ENCODE data around the gene MCOLN1. TPM values are rescaled to one million over a fixed set of nuclear protein-coding genes. Genes with fewer than 3 reads are reported as not detected.

The MCOLN1 gene
- total RNA-seq, 6 experiments from 2014 or later, result 9.8 to 25.2 (median 17.7) TPM

DNA sequence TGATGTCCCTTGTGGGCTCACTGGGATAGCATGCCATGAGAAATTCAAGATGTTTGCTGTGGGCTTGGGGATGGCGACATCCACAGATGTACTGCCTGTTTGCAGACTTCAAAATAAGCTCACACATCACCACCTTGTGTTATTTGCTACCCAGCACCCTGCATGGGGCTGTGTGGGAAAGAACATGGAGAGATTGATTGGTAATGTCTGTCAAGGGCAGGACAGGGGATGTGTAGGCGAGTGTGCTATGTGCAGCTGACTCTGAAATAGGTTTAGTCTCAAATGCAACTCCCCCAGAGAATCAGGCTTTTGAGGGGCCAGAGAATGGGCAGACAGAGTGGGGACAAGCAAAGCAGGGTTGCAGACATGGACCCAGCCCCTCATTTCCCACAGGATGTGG lies 37.8 kb downstream of the MCOLN1 start:
- no peak overlapping the region for H3K27ac ChIP-seq
- DNase-seq, result no peak
- H3K9me3 ChIP-seq, result no peaks in the 10 kb centered on the region
- no peaks in the 10 kb centered on the region for H3K27me3 ChIP-seq
- TF ChIP-seq, protein P1, sequence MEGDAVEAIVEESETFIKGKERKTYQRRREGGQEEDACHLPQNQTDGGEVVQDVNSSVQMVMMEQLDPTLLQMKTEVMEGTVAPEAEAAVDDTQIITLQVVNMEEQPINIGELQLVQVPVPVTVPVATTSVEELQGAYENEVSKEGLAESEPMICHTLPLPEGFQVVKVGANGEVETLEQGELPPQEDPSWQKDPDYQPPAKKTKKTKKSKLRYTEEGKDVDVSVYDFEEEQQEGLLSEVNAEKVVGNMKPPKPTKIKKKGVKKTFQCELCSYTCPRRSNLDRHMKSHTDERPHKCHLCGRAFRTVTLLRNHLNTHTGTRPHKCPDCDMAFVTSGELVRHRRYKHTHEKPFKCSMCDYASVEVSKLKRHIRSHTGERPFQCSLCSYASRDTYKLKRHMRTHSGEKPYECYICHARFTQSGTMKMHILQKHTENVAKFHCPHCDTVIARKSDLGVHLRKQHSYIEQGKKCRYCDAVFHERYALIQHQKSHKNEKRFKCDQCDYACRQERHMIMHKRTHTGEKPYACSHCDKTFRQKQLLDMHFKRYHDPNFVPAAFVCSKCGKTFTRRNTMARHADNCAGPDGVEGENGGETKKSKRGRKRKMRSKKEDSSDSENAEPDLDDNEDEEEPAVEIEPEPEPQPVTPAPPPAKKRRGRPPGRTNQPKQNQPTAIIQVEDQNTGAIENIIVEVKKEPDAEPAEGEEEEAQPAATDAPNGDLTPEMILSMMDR (IDR thresholded peaks at IDR 0.05), result no peak
- no peak for TF ChIP-seq POLR2A (IDR thresholded peaks at IDR 0.05)
- no peak for ATAC-seq
- H3K4me3 ChIP-seq, result no peak overlapping the region
- no peaks in the 10 kb centered on the region for H3K4me1 ChIP-seq
- H3K36me3 ChIP-seq, result peaks cover 0 to 37% (median 6%) of the 10 kb centered on the region in 4 donors
- intact Hi-C loops (cut with DNase I), result no loop called here
- 75% methylated on average over 1 of the region's 2 CpGs for WGBS (ENCODE audit: insufficient coverage, low coverage, low lambda C conversion rate, missing lambda C conversion rate)

DNA sequence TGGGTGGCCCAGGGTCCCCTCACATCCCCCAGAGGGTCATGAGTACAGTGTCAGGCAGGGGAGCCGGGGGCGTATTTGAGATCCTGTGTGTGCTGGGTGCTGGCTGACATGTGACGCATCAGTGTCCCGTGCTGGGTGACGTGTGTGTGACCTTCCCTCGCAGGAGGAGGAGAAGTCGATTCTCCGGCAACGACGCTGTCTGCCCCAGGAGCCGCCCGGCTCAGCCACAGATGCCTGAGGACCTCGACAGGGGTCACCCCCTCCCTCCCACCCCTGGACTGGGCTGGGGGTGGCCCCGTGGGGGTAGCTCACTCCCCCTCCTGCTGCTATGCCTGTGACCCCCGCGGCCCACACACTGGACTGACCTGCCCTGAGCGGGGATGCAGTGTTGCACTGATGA lies 38.9 kb downstream of the MCOLN1 start:
- Histone ChIP-seq H3K4me3 (no peak overlapping the region), H3K9me3 (no peaks in the 10 kb centered on the region), H3K36me3 (peaks cover 0 to 33% (median 6%) of the 10 kb centered on the region in 4 donors), H3K27ac (no peak overlapping the region), H3K4me1 (no peaks in the 10 kb centered on the region), H3K27me3 (no peaks in the 10 kb centered on the region)
- ATAC-seq (peak in 1 of 4 donors; percentile 23), DNase-seq (no peak)
- no peak for TF ChIP-seq POLR2A (IDR thresholded peaks at IDR 0.05)
- TF ChIP-seq, protein P1 (IDR thresholded peaks at IDR 0.05), result no peak
- whole genome bisulfite sequencing (ENCODE audit: insufficient coverage, low coverage, low lambda C conversion rate, missing lambda C conversion rate), result no CpG with 5 or more reads among the region's 17 CpGs
- intact Hi-C loops (cut with DNase I), result no loop called here

DNA sequence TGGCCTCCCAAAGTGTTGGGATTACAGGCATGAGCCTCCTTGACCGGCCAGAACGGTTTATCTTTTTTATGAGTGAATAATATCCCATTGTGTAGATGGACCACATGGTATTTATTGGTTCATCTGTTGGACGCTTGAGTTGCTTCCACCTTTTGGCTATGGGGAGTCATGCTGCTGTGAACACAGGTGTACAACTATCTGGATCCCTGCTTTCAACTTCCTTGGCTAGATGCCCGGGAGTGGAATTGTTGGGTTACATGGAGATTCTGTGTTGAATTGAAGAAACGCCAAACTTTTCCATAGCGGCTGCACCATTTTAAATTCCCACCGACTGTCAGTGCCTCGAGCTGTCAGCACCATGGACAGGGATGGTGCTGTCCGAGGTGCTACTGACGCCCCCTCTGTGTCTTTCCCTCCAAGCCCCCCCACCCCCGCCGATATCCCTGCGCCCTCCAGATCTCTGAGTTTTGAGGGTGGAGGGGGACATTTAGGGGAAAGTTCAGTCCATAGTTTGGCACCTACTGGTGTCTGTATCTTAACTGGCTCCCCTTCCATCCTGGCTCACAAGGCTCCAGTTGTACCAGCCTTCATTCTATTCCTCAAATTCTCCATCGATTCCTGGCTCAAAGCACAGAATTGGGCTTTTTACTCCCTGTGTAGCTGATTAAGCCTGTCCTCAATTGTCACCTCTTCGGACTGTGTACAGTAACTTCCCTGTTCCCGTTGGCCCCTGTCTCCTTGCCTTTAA lies 40.4 kb downstream of the MCOLN1 start:
- DNase-seq (no peak), ATAC-seq (no peak)
- Histone ChIP-seq H3K36me3 (peaks cover 0 to 20% (median 3%) of the 10 kb centered on the region in 4 donors), H3K27ac (no peak overlapping the region), H3K4me1 (no peaks in the 10 kb centered on the region), H3K4me3 (no peak overlapping the region), H3K27me3 (no peaks in the 10 kb centered on the region), H3K9me3 (no peaks in the 10 kb centered on the region)
- WGBS (ENCODE audit: insufficient coverage, low coverage, low lambda C conversion rate, missing lambda C conversion rate), result 63% methylated on average over 13 of the region's 16 CpGs
- TF ChIP-seq, protein P1 (IDR thresholded peaks at IDR 0.05), result no peak
- no peak for TF ChIP-seq POLR2A (IDR thresholded peaks at IDR 0.05)
- intact Hi-C loops (cut with DNase I), result no loop called here

DNA sequence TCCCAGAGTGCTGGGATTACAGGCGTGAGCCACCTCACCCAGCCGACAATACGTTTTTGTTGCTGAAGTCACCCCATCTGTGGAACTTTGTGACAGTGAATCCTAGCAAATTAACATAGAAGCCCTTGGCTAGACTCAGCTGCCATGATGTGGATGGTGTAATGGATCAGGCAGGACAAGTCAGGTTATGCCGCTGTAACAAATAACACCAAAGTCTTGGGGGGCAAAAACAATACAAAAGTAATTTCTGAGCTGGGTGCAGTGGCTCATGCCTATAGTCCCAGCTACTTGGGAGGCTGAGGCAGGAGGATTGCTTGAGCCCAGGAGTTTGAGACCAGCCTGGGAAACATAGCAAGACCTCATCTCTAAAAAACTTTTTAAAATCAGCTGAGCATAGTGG lies 42.4 kb downstream of the MCOLN1 start:
- 91% methylated on average over 4 of the region's 4 CpGs for WGBS (ENCODE audit: insufficient coverage, low coverage, low lambda C conversion rate, missing lambda C conversion rate)

More for the DNA sequence above, 42.4 kb downstream of the MCOLN1 start:
- no peaks in the 10 kb centered on the region for H3K27me3 ChIP-seq
- ATAC-seq, result no peak
- TF ChIP-seq POLR2A (IDR thresholded peaks at IDR 0.05), result no peak
- TF ChIP-seq, protein P1 (IDR thresholded peaks at IDR 0.05), result no peak
- H3K36me3 ChIP-seq, result peaks cover 0 to 4% (median 0%) of the 10 kb centered on the region in 4 donors
- no peak overlapping the region for H3K27ac ChIP-seq
- no peaks in the 10 kb centered on the region for H3K9me3 ChIP-seq
- H3K4me1 ChIP-seq, result no peaks in the 10 kb centered on the region
- intact Hi-C loops (cut with DNase I), result loop anchor here in 1 of 2 donors (5.0 kb wide), 2 partner anchors 112 to 232 kb away; partner anchors contain the start of gene MCEMP1
- H3K4me3 ChIP-seq, result no peak overlapping the region
- no peak for DNase-seq

Data from right lobe of liver (tissue), 6 donors.